Erythroblast (primary cell): ENCODE results near the gene LHFPL3.

Experiments used
- GATA1 ChIP-seq: IDR thresholded peaks from 2 replicates; pipeline ENCODE4 v1.6.1; 2011; ENCODE audit warnings: low read depth, mild to moderate bottlenecking, control low read depth, low read length, moderate library complexity
- POLR2A ChIP-seq: IDR thresholded peaks from 2 replicates; pipeline ENCODE4 v1.6.1; 2011; ENCODE audit warnings: mild to moderate bottlenecking, low read length

- TF ChIP-seq POLR2A (no peak), GATA1 (no peak)
Measured at GRCh38 chr7:104652865-104653264, 324.5 kb downstream of the LHFPL3 start.
